Breast epithelium (tissue), 4 donors: Measurements from ENCODE around the gene ERCC6L. TPM values are rescaled to one million over a fixed set of nuclear protein-coding genes. Genes with fewer than 3 reads are reported as not detected.
A peak's percentile ranks its signal among the peaks of the same experiment; 100 is the strongest.

Source experiments
- DNase-seq, 2 donors: peaks; one replicate each; pipeline ENCODE4 v3.0.0-alpha.2; 2019; ENCODE audit warnings: low spot score in 2 of 2
- H3K27ac ChIP-seq, 2 donors: fragments of 200-600 bp; sonication (generic) in 1 of 2; one replicate each; pipeline ENCODE4 v1.5.1; 2016 to 2019; ENCODE audit warnings: mild to moderate bottlenecking in 1 of 2
- H3K27me3 ChIP-seq, 2 donors: fragments of 200-600 bp; sonication (generic) in 1 of 2; one replicate each; pipeline versions ENCODE4 v1.5.1 to v1.6.0; 2017 to 2019; ENCODE audit warnings: control low read depth in 1 of 2, mild to moderate bottlenecking in 1 of 2
- H3K36me3 ChIP-seq: fragments of 200-600 bp; one replicate; pipeline ENCODE4 v1.5.1; 2019
- H3K4me1 ChIP-seq, 2 donors: fragments of 200-600 bp; sonication (generic); one replicate each; pipeline ENCODE4 v1.5.1; 2016 to 2019; ENCODE audit warnings: control low read depth in 1 of 2
- H3K4me3 ChIP-seq, 3 donors: fragments of 200-600 bp; sonication (generic); 1 replicate in 2 of 3; 2 replicates in 1 of 3; pipeline ENCODE4 v1.5.1; 2016 to 2019; ENCODE audit warnings: mild to moderate bottlenecking in 3 of 3, moderate library complexity in 2 of 3
- H3K9me3 ChIP-seq, 2 donors: fragments of 200-600 bp; sonication (generic) in 1 of 2; one replicate each; pipeline ENCODE4 v1.5.1; 2016 to 2019; ENCODE audit warnings: control low read depth in 1 of 2
- CTCF ChIP-seq, 3 donors: fragments of 450-650 bp; IDR thresholded peaks; one replicate each; pipeline ENCODE4 v1.5.1; 2016 to 2017; ENCODE audit warnings: antibody characterized with exemption in 3 of 3, mild to moderate bottlenecking in 3 of 3, moderate library complexity in 3 of 3
- POLR2A ChIP-seq: fragments of 450-650 bp; IDR thresholded peaks from one replicate; pipeline ENCODE4 v1.6.1; 2016; ENCODE audit warnings: antibody characterized with exemption, mild to moderate bottlenecking, moderate library complexity
- POLR2AphosphoS5 ChIP-seq, 3 donors: sonication (generic); formaldehyde crosslinking; IDR thresholded peaks; one replicate each; pipeline ENCODE4 v1.6.1; 2017; ENCODE audit warnings: antibody characterized with exemption in 3 of 3
- intact Hi-C: fragments of 100-400 bp; cut with DNase I; formaldehyde crosslinking; loops from one replicate; pipeline ENCODE4 v1.15.1; 2023; ENCODE audit warnings: low total_unique reads
- total RNA-seq, 3 donors: library from RNA; depleted of rRNA; stranded (reverse); fragments of >200 nt; gene quantifications; one replicate each; pipeline ENCODE4 v1.1.0, GENCODE V29; 2016

The ERCC6L gene
- under 1 TPM in 2 of 3 donors, not detected in 1; 0.15 to 0.33 TPM for total RNA-seq

- no peaks in the 10 kb centered on the region for H3K9me3 ChIP-seq
- DNase-seq: peak; percentile 69 to 81
- peak within 1 kb of the TSS in 1 of 2 donors; percentile 69 for H3K27ac ChIP-seq
- TF ChIP-seq POLR2AphosphoS5 (IDR thresholded peaks at IDR 0.05): peak in 2 of 3 donors; percentile 36 to 44
- no peak for TF ChIP-seq POLR2A
- intact Hi-C loops: no loop called here
- no peaks in the 10 kb centered on the region for H3K4me1 ChIP-seq
- no peaks in the 10 kb centered on the region for H3K36me3 ChIP-seq
- H3K27me3 ChIP-seq: no peaks in the 10 kb centered on the region
- H3K4me3 ChIP-seq: peak within 1 kb of the TSS; percentile 21 to 55 (median 33)
Observed at GRCh38 chrX:72238721-72239475, at the start of gene ERCC6L. ERCC6L (minus strand) TSS chrX:72239027; CDS start chrX:72238911, 116 bp downstream.

- H3K27me3 ChIP-seq: peaks cover 0 to 17% of the 10 kb centered on the region in 2 donors
- intact Hi-C loops: no loop called here
- no peaks in the 10 kb centered on the region for H3K36me3 ChIP-seq
- no peak overlapping the region for H3K27ac ChIP-seq
- no peaks in the 10 kb centered on the region for H3K4me1 ChIP-seq
- no peak for DNase-seq
- H3K9me3 ChIP-seq: no peaks in the 10 kb centered on the region
- no peak for TF ChIP-seq POLR2A
- no peak for TF ChIP-seq CTCF (IDR thresholded peaks at IDR 0.05)
- no peak for TF ChIP-seq POLR2AphosphoS5 (IDR thresholded peaks at IDR 0.05)
- H3K4me3 ChIP-seq: no peak overlapping the region
Observed at GRCh38 chrX:72282302-72282701, 43.5 kb upstream of the ERCC6L start.

- H3K27me3 ChIP-seq: peaks cover 0 to 8% of the 10 kb centered on the region in 2 donors
- H3K9me3 ChIP-seq: no peaks in the 10 kb centered on the region
- H3K36me3 ChIP-seq: no peaks in the 10 kb centered on the region
- intact Hi-C loops: no loop called here
- peaks cover 0 to 6% of the 10 kb centered on the region in 2 donors for H3K4me1 ChIP-seq
- H3K4me3 ChIP-seq: no peak overlapping the region
- H3K27ac ChIP-seq: no peak overlapping the region
- no peak for DNase-seq
- TF ChIP-seq CTCF (IDR thresholded peaks at IDR 0.05) (no peak), POLR2AphosphoS5 (IDR thresholded peaks at IDR 0.05) (no peak), POLR2A (no peak)
Observed at GRCh38 chrX:72280321-72280845, 41.6 kb upstream of the ERCC6L start.

GRCh38 chrX:72276478-72276953, 37.7 kb upstream of the ERCC6L start:
- Histone ChIP-seq H3K4me1 (peaks cover 0 to 7% of the 10 kb centered on the region in 2 donors), H3K36me3 (no peaks in the 10 kb centered on the region), H3K27me3 (peaks cover 0 to 8% of the 10 kb centered on the region in 2 donors), H3K27ac (peak overlapping the region; percentile 92), H3K4me3 (peak overlapping the region; percentile 63 to 88 (median 76)), H3K9me3 (no peaks in the 10 kb centered on the region)
- no peak for DNase-seq
- no peak for TF ChIP-seq POLR2AphosphoS5 (IDR thresholded peaks at IDR 0.05)
- TF ChIP-seq CTCF (IDR thresholded peaks at IDR 0.05): no peak
- TF ChIP-seq POLR2A: no peak
- intact Hi-C loops: no loop called here

GRCh38 chrX:72274526-72274925, 35.7 kb upstream of the ERCC6L start:
- peak overlapping the region in 2 of 3 donors; percentile 76 to 88 for H3K4me3 ChIP-seq
- no peak for TF ChIP-seq POLR2AphosphoS5 (IDR thresholded peaks at IDR 0.05)
- no peak for TF ChIP-seq CTCF (IDR thresholded peaks at IDR 0.05)
- TF ChIP-seq POLR2A: no peak
- peak overlapping the region; percentile 45 to 52 for H3K27ac ChIP-seq
- no peaks in the 10 kb centered on the region for H3K36me3 ChIP-seq
- peaks cover 0 to 8% of the 10 kb centered on the region in 2 donors for H3K27me3 ChIP-seq
- H3K4me1 ChIP-seq: peaks cover 0 to 7% of the 10 kb centered on the region in 2 donors
- intact Hi-C loops: no loop called here
- no peaks in the 10 kb centered on the region for H3K9me3 ChIP-seq
- no peak for DNase-seq
